Testis (tissue), 2 donors: ENCODE results near the gene NUDT7.

Experiments used
- POLR2A ChIP-seq: fragments of 450-650 bp; IDR thresholded peaks from one replicate; pipeline ENCODE4 v1.6.1; 2017; ENCODE audit warnings: antibody characterized with exemption, mild to moderate bottlenecking, moderate library complexity
- TF ChIP-seq, protein P1 (sequence below), 3 experiments: fragments of 450-650 bp in 2 of 3; fragments of 200-600 bp in 1 of 3; sonication (generic) in 1 of 3; IDR thresholded peaks; one replicate each; pipeline ENCODE4 v1.5.1; 2016 to 2019; ENCODE audit warnings: antibody characterized with exemption in 3 of 3, mild to moderate bottlenecking in 2 of 3, moderate library complexity in 1 of 3

DNA sequence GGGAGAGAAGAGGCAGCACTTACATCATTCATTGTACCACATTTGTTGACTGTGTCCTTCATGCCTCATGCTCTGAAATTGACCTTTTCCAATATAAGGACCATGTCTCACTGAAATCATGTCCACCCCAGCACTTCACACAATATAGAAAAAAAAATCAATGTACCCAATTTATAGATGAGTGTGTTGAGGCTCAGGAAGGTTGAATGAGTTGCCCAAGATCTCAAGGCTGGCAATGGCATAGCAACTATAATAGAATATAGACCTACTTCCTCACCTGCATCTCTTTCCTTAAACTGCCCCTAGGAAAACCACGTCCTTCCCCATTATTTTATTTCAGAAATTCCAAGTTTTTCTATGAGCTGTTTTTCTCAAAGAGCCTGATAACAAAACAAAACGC lies 65.1 kb downstream of the NUDT7 start:
- TF ChIP-seq, protein P1, sequence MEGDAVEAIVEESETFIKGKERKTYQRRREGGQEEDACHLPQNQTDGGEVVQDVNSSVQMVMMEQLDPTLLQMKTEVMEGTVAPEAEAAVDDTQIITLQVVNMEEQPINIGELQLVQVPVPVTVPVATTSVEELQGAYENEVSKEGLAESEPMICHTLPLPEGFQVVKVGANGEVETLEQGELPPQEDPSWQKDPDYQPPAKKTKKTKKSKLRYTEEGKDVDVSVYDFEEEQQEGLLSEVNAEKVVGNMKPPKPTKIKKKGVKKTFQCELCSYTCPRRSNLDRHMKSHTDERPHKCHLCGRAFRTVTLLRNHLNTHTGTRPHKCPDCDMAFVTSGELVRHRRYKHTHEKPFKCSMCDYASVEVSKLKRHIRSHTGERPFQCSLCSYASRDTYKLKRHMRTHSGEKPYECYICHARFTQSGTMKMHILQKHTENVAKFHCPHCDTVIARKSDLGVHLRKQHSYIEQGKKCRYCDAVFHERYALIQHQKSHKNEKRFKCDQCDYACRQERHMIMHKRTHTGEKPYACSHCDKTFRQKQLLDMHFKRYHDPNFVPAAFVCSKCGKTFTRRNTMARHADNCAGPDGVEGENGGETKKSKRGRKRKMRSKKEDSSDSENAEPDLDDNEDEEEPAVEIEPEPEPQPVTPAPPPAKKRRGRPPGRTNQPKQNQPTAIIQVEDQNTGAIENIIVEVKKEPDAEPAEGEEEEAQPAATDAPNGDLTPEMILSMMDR (IDR thresholded peaks at IDR 0.05) = no peak
- TF ChIP-seq POLR2A = no peak
